ENCODE results near the gene FOXJ3. TPM values are rescaled to one million over a fixed set of nuclear protein-coding genes. Genes with fewer than 3 reads are reported as not detected.

Gene FOXJ3
- total and polyA plus RNA-seq, 10 donors: 8.9 to 85.8 (median 57.3) TPM

DNA sequence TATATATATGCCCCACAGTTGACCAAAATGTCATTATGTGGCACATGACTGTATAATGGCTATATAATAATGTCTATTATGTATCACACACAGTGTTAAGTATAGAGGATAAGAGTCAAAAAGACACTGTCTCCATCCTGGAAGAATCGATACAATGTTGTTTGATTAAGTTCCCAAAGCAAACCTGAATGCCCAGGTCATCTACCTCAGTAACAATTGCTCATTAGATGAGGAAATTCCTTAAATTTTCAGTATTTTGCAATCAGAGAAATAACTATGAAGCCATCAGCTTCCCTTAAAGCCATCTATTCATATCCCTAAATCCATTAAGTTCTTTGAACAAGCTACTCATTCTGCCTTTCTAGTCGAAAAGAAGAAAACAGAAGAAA is 10.0 kb downstream of the FOXJ3 start:
- H3K4me3 ChIP-seq: no peak overlapping the region
- H3K27ac ChIP-seq: no peak overlapping the region
- H3K9me3 ChIP-seq: no peaks in the 10 kb centered on the region
- no peaks in the 10 kb centered on the region for H3K36me3 ChIP-seq
- H3K4me1 ChIP-seq: peaks cover 18 to 94% (median 59%) of the 10 kb centered on the region in 6 donors
- TF ChIP-seq, protein P1, sequence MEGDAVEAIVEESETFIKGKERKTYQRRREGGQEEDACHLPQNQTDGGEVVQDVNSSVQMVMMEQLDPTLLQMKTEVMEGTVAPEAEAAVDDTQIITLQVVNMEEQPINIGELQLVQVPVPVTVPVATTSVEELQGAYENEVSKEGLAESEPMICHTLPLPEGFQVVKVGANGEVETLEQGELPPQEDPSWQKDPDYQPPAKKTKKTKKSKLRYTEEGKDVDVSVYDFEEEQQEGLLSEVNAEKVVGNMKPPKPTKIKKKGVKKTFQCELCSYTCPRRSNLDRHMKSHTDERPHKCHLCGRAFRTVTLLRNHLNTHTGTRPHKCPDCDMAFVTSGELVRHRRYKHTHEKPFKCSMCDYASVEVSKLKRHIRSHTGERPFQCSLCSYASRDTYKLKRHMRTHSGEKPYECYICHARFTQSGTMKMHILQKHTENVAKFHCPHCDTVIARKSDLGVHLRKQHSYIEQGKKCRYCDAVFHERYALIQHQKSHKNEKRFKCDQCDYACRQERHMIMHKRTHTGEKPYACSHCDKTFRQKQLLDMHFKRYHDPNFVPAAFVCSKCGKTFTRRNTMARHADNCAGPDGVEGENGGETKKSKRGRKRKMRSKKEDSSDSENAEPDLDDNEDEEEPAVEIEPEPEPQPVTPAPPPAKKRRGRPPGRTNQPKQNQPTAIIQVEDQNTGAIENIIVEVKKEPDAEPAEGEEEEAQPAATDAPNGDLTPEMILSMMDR (IDR thresholded peaks at IDR 0.05 in 8 of 11, conservative IDR thresholded peaks at IDR 0.05 in 3 of 11): no peak
- TF ChIP-seq POLR2AphosphoS5 (IDR thresholded peaks at IDR 0.05) (no peak), POLR2A (IDR thresholded peaks at IDR 0.05) (no peak)
- WGBS, 5 donors: 81 to 86% (median 84%) methylated on average over 2 of the region's 2 CpGs
- no peak for DNase-seq
- H3K27me3 ChIP-seq (replicated peaks in 1 of 7): no peaks in the 10 kb centered on the region
- intact Hi-C loops (cut with DNase I; ENCODE audit: low total_unique reads): no loop called here

DNA sequence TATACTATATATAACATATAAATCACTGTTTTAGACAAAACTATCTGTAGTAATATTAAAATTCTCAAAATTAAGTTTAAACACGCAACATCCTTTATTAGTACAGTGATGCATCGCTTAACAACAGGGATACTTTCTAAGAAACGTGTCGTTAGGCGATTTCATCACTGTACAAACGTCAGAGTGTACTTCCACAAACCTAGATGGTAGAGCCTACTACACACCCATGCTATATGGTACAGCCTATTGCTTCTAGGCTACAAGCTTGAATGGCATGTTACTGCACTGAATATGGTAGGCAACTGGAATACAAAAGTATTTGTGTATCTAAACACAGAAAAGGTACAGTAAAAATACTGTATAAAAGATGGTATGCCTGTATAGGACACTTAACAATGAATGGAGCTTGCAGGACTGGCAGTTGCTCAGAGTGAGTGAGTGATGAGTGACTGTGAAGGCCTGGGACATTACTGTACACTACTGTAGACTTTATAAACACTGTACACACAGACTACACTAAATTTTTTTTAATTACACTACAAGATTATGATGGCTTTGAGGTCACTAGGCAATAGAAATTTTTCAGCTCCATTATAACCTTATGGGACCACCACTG is 10.5 kb downstream of the FOXJ3 start:
- peaks cover 22 to 94% (median 63%) of the 10 kb centered on the region in 6 donors for H3K4me1 ChIP-seq
- intact Hi-C loops (cut with DNase I; ENCODE audit: low total_unique reads): no loop called here
- H3K27me3 ChIP-seq (replicated peaks in 1 of 7): no peaks in the 10 kb centered on the region
- 69 to 88% (median 80%) methylated on average over 6 of the region's 6 CpGs for WGBS, 5 donors
- no peak overlapping the region for H3K4me3 ChIP-seq
- no peak for DNase-seq
- no peak overlapping the region for H3K27ac ChIP-seq
- TF ChIP-seq, protein P1 (IDR thresholded peaks at IDR 0.05 in 8 of 11, conservative IDR thresholded peaks at IDR 0.05 in 3 of 11): no peak
- TF ChIP-seq POLR2A (IDR thresholded peaks at IDR 0.05): no peak
- TF ChIP-seq POLR2AphosphoS5 (IDR thresholded peaks at IDR 0.05): no peak
- no peaks in the 10 kb centered on the region for H3K9me3 ChIP-seq
- H3K36me3 ChIP-seq: no peaks in the 10 kb centered on the region

DNA sequence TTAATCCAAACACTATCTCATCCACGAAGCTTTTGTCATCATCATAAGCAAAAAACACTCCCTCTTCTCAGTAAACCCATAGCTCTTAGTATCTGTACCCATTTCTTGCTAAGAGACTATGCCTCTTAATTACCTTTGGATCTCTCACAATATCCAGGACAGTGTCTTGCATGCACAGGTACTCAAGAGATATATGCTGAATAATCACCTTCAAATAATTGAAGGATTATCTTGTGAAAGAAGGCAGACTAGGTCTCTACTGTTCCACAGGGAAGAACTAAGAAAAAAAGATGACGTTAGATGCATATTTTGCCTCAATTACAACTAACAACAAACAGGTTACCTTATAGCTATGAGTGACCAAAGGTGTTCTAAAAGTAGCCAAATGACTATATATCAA is 11.5 kb downstream of the FOXJ3 start:
- intact Hi-C loops (cut with DNase I; ENCODE audit: low total_unique reads): no loop called here
- TF ChIP-seq POLR2AphosphoS5 (IDR thresholded peaks at IDR 0.05): no peak
- Histone ChIP-seq H3K9me3 (no peaks in the 10 kb centered on the region), H3K27ac (no peak overlapping the region), H3K4me1 (peaks cover 26 to 94% (median 70%) of the 10 kb centered on the region in 6 donors), H3K36me3 (no peaks in the 10 kb centered on the region), H3K27me3 (replicated peaks in 1 of 7) (no peaks in the 10 kb centered on the region), H3K4me3 (no peak overlapping the region)
- WGBS, 5 donors: 82 to 95% (median 91%) methylated on average over 2 of the region's 2 CpGs
- no peak for DNase-seq

DNA sequence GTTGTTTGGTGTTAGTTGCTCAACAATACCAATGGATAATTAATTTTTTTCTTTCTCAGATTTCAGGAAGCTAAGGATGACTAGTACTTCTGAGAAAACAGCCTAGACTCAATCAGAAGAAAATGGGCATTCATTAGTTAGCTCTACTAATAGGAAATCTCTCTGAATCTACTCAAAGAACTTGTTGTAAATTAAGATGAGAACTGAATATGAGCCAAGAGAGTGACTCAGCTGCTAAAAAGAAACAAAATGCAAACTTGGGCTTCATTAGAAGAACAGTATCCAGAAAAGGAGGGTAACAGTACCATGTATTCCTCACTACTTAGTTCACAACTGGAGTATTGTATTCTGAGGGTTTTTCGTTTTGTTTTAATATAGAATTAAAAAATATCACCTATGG is 12.5 kb downstream of the FOXJ3 start:
- Histone ChIP-seq H3K9me3 (no peaks in the 10 kb centered on the region), H3K27me3 (replicated peaks in 1 of 7) (no peaks in the 10 kb centered on the region), H3K36me3 (no peaks in the 10 kb centered on the region), H3K27ac (no peak overlapping the region), H3K4me3 (no peak overlapping the region), H3K4me1 (peaks cover 23 to 94% (median 70%) of the 10 kb centered on the region in 6 donors)
- no peak for TF ChIP-seq POLR2A (IDR thresholded peaks at IDR 0.05)
- TF ChIP-seq, protein P1 (IDR thresholded peaks at IDR 0.05 in 8 of 11, conservative IDR thresholded peaks at IDR 0.05 in 3 of 11): no peak
- no peak for TF ChIP-seq POLR2AphosphoS5 (IDR thresholded peaks at IDR 0.05)
- DNase-seq: no peak
- 0 to 48% (median 0%) methylated on average over 1 of the region's 1 CpG for WGBS, 5 donors
- intact Hi-C loops (cut with DNase I; ENCODE audit: low total_unique reads): no loop called here

Measured in spleen (tissue), 11 donors.